A673 (cell line): Measurements from ENCODE around the gene MRPL1. TPM values are rescaled to one million over a fixed set of nuclear protein-coding genes. Genes with fewer than 3 reads are reported as not detected.

Experiments
- BruUV-seq: library from RNA; stranded (reverse); fragments of 400-500 nt; replicated peaks from 2 replicates; lab custom pipeline; 2021; lab: Mats Ljungman, UMichigan
- CTCF ChIA-PET: fragments of 300-600 bp; sonication (Branson Sonifier 250); formaldehyde crosslinking; loops from one replicate; lab custom pipeline; 2022; ENCODE audit warnings: antibody characterized with exemption; lab: Charles Lee
- POLR2A ChIA-PET: fragments of 300-600 bp; sonication (Branson Sonifier 250); formaldehyde crosslinking; loops from one replicate; lab custom pipeline; 2022; ENCODE audit warnings: antibody characterized with exemption; ENCODE audit not compliant: low non-redundant PET; lab: Charles Lee
- DNase-seq: peaks from one replicate; pipeline ENCODE4 v3.0.0-alpha.2; 2015; ENCODE audit warnings: low spot score
- H3K27ac ChIP-seq: fragments of 200-600 bp; sonication (generic); 2 replicates; pipeline ENCODE4 v1.5.1; 2016; ENCODE audit warnings: mixed run types, low read depth, mild to moderate bottlenecking, mixed read lengths, antibody characterized with exemption, low read length; ENCODE audit not compliant: poor library complexity, severe bottlenecking
- H3K27me3 ChIP-seq: fragments of 200-600 bp; sonication (generic); replicated peaks from 2 replicates; pipeline ENCODE4 v1.6.1; 2017; ENCODE audit warnings: mixed run types, low read depth, mild to moderate bottlenecking, mixed read lengths, antibody characterized with exemption, low read length; ENCODE audit not compliant: insufficient read depth, poor library complexity
- H3K36me3 ChIP-seq: fragments of 200-600 bp; sonication (generic); 2 replicates; pipeline ENCODE4 v1.6.1; 2016; ENCODE audit warnings: mixed run types, mild to moderate bottlenecking, mixed read lengths, antibody characterized with exemption, low read length; ENCODE audit not compliant: insufficient read depth, poor library complexity, severe bottlenecking
- H3K4me1 ChIP-seq: fragments of 200-600 bp; sonication (generic); 2 replicates; pipeline ENCODE4 v1.6.1; 2017; ENCODE audit warnings: mixed run types, mild to moderate bottlenecking, mixed read lengths, antibody characterized with exemption, low read length; ENCODE audit not compliant: insufficient read depth, poor library complexity, severe bottlenecking
- H3K4me3 ChIP-seq: fragments of 200-600 bp; sonication (generic); 2 replicates; pipeline ENCODE4 v1.5.1; 2016; ENCODE audit warnings: low read depth, mixed run types, mild to moderate bottlenecking, mixed read lengths, low read length; ENCODE audit not compliant: poor library complexity, severe bottlenecking
- H3K9me3 ChIP-seq: fragments of 200-600 bp; sonication (generic); 2 replicates; pipeline ENCODE4 v1.6.1; 2016; ENCODE audit warnings: mixed run types, low read depth, mild to moderate bottlenecking, mixed read lengths, antibody characterized with exemption, low read length; ENCODE audit not compliant: poor library complexity, severe bottlenecking
- EZH2 ChIP-seq: fragments of 200-600 bp; sonication (generic); IDR thresholded peaks from 2 replicates; pipeline ENCODE4 v1.6.1; 2017; ENCODE audit warnings: borderline replicate concordance, low read depth, mild to moderate bottlenecking, mixed read lengths, antibody characterized with exemption, low read length; ENCODE audit not compliant: poor library complexity, severe bottlenecking
- intact Hi-C: fragments of 100-400 bp; cut with micrococcal nuclease; formaldehyde crosslinking; loops from one replicate; pipeline ENCODE4 v1.10.0; 2022; ENCODE audit not compliant: unreplicated experiment
- total RNA-seq: library from RNA; stranded (reverse); gene quantifications from 2 replicates; pipeline ENCODE4 v1.2.3, GENCODE V29; 2021
- TF ChIP-seq, protein P1 (sequence below): fragments of 300-800, 200-600 bp; sonication (generic); conservative IDR thresholded peaks from 2 replicates; pipeline ENCODE4 v1.5.1; 2017; ENCODE audit warnings: low read depth, mild to moderate bottlenecking, antibody characterized with exemption, low read length, moderate library complexity, mixed read lengths

Gene MRPL1
- total RNA-seq, 1 experiment from 2014 or later: 32.2 TPM

DNA sequence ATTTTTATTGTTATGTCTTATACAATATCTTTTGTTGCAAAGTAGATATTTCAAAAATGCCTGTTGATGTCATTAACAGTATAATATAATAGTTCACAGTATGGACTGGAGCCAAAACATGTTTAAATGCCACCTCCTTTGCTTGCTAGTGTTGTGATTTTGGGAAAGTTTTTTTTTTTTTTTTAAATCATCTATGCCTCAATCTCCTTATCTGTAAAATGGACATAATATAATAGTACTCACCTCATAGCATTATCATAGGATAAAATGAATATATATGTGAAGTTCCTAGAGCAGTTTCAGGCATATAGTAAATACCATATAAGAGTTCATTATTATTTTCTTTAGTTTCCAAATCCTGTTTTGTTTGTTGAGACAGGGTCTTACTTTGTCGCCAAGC, 18.3 kb upstream of the MRPL1 start:
- intact Hi-C loops: no loop called here
- Histone ChIP-seq H3K9me3 (no peaks in the 10 kb centered on the region), H3K36me3 (no peaks in the 10 kb centered on the region), H3K27ac (no peak overlapping the region), H3K4me1 (no peaks in the 10 kb centered on the region), H3K4me3 (no peak overlapping the region), H3K27me3 (no peaks in the 10 kb centered on the region)
- DNase-seq: no peak
- ChIA-PET POLR2A (no interaction called here), CTCF (no interaction called here)
- no TSS peak for BruUV-seq
- TF ChIP-seq, protein P1, sequence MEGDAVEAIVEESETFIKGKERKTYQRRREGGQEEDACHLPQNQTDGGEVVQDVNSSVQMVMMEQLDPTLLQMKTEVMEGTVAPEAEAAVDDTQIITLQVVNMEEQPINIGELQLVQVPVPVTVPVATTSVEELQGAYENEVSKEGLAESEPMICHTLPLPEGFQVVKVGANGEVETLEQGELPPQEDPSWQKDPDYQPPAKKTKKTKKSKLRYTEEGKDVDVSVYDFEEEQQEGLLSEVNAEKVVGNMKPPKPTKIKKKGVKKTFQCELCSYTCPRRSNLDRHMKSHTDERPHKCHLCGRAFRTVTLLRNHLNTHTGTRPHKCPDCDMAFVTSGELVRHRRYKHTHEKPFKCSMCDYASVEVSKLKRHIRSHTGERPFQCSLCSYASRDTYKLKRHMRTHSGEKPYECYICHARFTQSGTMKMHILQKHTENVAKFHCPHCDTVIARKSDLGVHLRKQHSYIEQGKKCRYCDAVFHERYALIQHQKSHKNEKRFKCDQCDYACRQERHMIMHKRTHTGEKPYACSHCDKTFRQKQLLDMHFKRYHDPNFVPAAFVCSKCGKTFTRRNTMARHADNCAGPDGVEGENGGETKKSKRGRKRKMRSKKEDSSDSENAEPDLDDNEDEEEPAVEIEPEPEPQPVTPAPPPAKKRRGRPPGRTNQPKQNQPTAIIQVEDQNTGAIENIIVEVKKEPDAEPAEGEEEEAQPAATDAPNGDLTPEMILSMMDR: no peak
- no peak for TF ChIP-seq EZH2

DNA sequence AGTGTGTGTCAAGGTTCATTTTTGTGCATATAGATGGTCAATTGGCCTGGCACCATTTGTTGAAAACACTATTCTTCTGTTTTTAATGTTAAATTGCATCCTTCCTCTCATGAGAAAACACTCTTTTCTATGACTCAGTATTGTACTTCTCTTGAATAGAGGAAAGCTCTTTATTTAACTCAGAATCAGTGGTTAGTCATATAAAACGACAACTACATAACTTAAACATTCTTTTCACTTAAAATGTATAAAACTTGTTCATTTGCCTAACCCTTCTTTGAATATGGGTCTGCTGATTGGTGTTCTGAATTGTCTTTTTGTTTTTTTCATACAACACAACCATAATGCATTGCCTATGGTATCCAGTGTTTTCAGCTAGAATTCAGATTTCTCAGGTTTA, 17.2 kb upstream of the MRPL1 start:
- TF ChIP-seq, protein P1: no peak
- no peak overlapping the region for H3K27ac ChIP-seq
- CTCF ChIA-PET: no interaction called here

DNA sequence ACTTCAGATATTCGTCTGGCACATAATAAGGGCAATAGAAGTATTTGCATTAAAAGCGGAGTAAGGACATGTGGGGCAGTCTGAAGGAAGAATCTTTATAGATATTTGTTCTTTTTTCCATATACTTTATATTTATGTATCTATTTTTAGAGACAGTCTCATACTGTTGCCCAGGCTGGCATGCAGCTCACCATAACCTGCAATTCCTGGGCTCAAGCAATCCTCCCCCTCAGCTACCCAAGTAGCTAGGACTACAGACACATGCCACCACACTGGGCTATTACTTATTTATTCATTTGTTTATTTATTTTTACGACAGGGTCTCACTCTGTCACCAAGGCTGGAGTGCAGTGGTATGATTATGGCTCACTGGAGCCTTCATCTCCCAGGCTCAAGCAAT, 16.7 kb upstream of the MRPL1 start:
- ChIA-PET POLR2A (no interaction called here), CTCF (no interaction called here)
- no TSS peak for BruUV-seq
- H3K4me1 ChIP-seq: no peaks in the 10 kb centered on the region
- TF ChIP-seq, protein P1: no peak
- no peak for TF ChIP-seq EZH2
- no peak for DNase-seq
- H3K9me3 ChIP-seq: no peaks in the 10 kb centered on the region
- no peak overlapping the region for H3K27ac ChIP-seq
- intact Hi-C loops: no loop called here
- no peak overlapping the region for H3K4me3 ChIP-seq
- H3K36me3 ChIP-seq: no peaks in the 10 kb centered on the region
- H3K27me3 ChIP-seq: no peaks in the 10 kb centered on the region

More for the DNA sequence above, 17.2 kb upstream of the MRPL1 start:
- intact Hi-C loops: no loop called here
- Histone ChIP-seq H3K27me3 (no peaks in the 10 kb centered on the region), H3K4me1 (no peaks in the 10 kb centered on the region), H3K4me3 (no peak overlapping the region), H3K9me3 (no peaks in the 10 kb centered on the region), H3K36me3 (no peaks in the 10 kb centered on the region)
- DNase-seq: no peak
- POLR2A ChIA-PET: no interaction called here
- BruUV-seq: no TSS peak
